ENCODE measurements around the gene DTD1. TPM values are rescaled to one million over a fixed set of nuclear protein-coding genes. Genes with fewer than 3 reads are reported as not detected.

Gene DTD1
- total RNA-seq, 6 experiments from 2014 or later = 5.4 to 21.2 (median 7.5) TPM

DNA sequence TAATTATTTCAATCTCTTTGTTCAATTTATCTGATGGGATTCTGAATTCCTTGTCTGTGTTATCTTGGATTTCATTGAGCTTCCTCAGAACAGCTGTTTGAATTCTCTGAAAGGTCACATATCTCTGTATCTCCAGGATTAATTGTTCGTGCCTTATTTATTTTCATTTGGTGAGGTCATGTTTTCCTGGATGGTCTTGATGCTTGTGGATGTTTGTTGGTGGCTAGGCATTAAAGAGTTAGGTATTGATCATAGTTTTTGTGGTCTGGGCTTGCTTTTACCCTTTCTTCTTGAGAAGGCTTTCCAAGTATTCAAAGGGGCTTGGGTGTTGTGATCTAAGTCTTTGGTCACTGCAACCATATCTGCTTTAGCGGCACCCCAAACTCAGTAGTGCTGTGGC lies 186.4 kb downstream of the DTD1 start:
- H3K4me1 ChIP-seq = no peaks in the 10 kb centered on the region
- no peak overlapping the region for H3K27ac ChIP-seq
- no peak for TF ChIP-seq POLR2A (IDR thresholded peaks at IDR 0.05)
- TF ChIP-seq, protein P1, sequence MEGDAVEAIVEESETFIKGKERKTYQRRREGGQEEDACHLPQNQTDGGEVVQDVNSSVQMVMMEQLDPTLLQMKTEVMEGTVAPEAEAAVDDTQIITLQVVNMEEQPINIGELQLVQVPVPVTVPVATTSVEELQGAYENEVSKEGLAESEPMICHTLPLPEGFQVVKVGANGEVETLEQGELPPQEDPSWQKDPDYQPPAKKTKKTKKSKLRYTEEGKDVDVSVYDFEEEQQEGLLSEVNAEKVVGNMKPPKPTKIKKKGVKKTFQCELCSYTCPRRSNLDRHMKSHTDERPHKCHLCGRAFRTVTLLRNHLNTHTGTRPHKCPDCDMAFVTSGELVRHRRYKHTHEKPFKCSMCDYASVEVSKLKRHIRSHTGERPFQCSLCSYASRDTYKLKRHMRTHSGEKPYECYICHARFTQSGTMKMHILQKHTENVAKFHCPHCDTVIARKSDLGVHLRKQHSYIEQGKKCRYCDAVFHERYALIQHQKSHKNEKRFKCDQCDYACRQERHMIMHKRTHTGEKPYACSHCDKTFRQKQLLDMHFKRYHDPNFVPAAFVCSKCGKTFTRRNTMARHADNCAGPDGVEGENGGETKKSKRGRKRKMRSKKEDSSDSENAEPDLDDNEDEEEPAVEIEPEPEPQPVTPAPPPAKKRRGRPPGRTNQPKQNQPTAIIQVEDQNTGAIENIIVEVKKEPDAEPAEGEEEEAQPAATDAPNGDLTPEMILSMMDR (IDR thresholded peaks at IDR 0.05) = no peak
- intact Hi-C loops (cut with DNase I) = no loop called here
- WGBS (ENCODE audit: insufficient coverage, low coverage, low lambda C conversion rate, missing lambda C conversion rate) = 36% methylated on average over 1 of the region's 2 CpGs
- no peak overlapping the region for H3K4me3 ChIP-seq
- H3K27me3 ChIP-seq = no peaks in the 10 kb centered on the region
- no peaks in the 10 kb centered on the region for H3K9me3 ChIP-seq
- no peak for DNase-seq
- H3K36me3 ChIP-seq = no peaks in the 10 kb centered on the region
- no peak for ATAC-seq

DNA sequence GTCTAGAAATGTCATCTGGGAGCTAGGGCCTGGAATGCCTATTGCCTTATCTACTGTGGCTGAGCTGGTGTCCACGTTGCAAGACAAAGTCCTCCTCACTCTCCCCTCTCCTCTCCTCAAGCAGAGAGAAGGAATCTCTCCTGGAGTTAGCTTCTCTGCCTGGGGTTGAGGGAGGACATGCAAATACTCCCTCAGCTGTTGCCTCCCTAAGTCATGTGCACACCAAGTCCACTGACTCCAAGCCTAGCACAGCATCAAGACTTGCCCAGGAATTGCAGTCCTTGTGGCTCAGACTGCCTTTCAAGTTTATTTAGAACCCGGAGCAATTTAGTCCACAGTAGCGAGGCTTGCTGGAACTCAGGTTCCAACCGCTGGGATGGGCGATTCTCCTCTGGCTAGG lies 187.8 kb downstream of the DTD1 start:
- WGBS (ENCODE audit: insufficient coverage, low coverage, low lambda C conversion rate, missing lambda C conversion rate) = 69% methylated on average over 2 of the region's 5 CpGs
- H3K4me3 ChIP-seq = no peak overlapping the region
- H3K4me1 ChIP-seq = no peaks in the 10 kb centered on the region
- H3K9me3 ChIP-seq = no peaks in the 10 kb centered on the region
- no peak for TF ChIP-seq POLR2A (IDR thresholded peaks at IDR 0.05)
- TF ChIP-seq, protein P1 (IDR thresholded peaks at IDR 0.05) = no peak
- no peaks in the 10 kb centered on the region for H3K27me3 ChIP-seq
- ATAC-seq = no peak
- intact Hi-C loops (cut with DNase I) = no loop called here
- no peaks in the 10 kb centered on the region for H3K36me3 ChIP-seq
- H3K27ac ChIP-seq = no peak overlapping the region
- no peak for DNase-seq

DNA sequence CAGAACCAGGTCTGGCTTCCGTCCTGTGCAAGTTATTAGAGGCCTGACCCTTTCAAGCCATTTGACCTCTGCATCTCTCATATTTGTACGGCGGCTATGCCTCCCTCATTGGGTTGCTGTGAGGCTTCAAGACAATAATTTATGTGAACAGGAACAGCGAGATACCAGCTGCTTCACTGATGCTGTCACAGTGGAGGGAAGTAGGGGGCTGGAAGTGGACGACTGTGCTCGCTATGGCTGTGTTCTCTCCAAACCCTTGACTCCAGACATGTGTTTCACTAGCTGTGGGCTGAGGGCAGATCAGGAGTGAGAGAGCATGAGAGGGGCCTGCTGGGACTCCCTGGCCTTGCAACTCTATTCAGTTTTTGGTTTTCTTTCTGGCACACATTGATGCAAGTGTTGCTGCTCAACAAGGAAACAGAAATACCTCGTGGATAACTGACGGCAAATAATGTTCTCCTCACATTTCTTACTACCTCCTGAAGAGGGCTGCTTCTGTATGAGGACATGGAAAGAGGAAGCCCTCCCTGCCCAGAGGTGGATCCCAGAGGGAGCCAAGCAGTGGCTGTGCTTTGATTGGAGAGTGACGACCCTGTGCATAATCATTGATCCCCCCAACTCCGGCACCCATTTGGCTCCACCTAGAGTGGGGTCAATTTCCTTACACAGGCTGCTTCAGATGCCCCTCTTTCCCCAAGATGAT lies 191.0 kb downstream of the DTD1 start:
- no peak for TF ChIP-seq POLR2A (IDR thresholded peaks at IDR 0.05)
- TF ChIP-seq, protein P1 (IDR thresholded peaks at IDR 0.05) = no peak
- no peak for ATAC-seq
- Histone ChIP-seq H3K27me3 (no peaks in the 10 kb centered on the region), H3K4me1 (no peaks in the 10 kb centered on the region), H3K27ac (no peak overlapping the region), H3K4me3 (no peak overlapping the region), H3K9me3 (no peaks in the 10 kb centered on the region), H3K36me3 (no peaks in the 10 kb centered on the region)
- 51% methylated on average over 8 of the region's 10 CpGs for WGBS (ENCODE audit: insufficient coverage, low coverage, low lambda C conversion rate, missing lambda C conversion rate)
- no peak for DNase-seq
- intact Hi-C loops (cut with DNase I) = no loop called here

DNA sequence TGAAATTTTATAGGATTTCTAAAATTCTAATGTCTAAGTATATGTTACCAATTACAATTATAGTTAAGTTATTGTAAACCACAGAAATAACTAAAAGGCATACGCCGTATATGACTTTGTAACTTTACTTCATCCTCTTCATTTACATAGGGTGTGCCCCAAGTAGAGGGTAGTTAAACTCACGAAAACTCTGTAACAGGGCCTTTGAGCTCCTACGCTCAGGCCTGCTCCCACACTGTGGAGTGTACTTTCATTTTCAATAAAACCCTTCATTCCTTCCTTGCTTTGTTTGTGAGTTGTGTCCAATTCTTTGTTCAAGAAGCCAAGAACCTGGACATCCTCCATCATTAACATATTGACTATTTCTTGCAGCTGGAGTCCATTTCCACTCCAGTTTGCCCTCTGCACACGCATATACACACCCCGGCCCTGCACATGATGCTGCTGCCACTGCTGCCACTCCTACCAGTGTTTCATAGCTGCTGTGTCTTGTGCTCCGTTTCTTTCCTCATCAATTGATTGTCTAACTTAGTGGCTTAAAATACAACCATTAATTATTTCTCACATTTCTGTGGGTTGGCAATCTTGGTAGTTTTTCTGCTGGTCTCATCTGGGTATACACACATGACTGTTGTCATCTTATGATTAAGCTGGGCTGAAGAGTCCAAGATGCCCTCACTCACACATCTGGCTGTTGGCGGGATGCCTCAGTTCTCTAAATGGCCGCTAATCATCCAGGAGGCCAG lies 192.7 kb downstream of the DTD1 start:
- Histone ChIP-seq H3K36me3 (no peaks in the 10 kb centered on the region), H3K27me3 (no peaks in the 10 kb centered on the region), H3K4me1 (no peaks in the 10 kb centered on the region), H3K9me3 (no peaks in the 10 kb centered on the region), H3K27ac (no peak overlapping the region), H3K4me3 (no peak overlapping the region)
- intact Hi-C loops (cut with DNase I) = no loop called here
- ATAC-seq (no peak), DNase-seq (no peak)
- whole genome bisulfite sequencing (ENCODE audit: insufficient coverage, low coverage, low lambda C conversion rate, missing lambda C conversion rate) = 69% methylated on average over 9 of the region's 9 CpGs
- TF ChIP-seq POLR2A (IDR thresholded peaks at IDR 0.05) = no peak
- TF ChIP-seq, protein P1 (IDR thresholded peaks at IDR 0.05) = no peak
